Vagina (tissue), 2 donors: Measurements from ENCODE around the gene ZBTB20.

ENCODE experiments used
- CTCF ChIP-seq, 3 experiments: fragments of 450-650 bp in 2 of 3; fragments of 200-600 bp in 1 of 3; sonication (generic) in 1 of 3; IDR thresholded peaks; one replicate each; pipeline ENCODE4 v1.5.1; 2017 to 2019; ENCODE audit warnings: antibody characterized with exemption in 3 of 3, mild to moderate bottlenecking in 2 of 3, moderate library complexity in 2 of 3
- POLR2A ChIP-seq, 2 donors: fragments of 450-650 bp; IDR thresholded peaks; one replicate each; pipeline ENCODE4 v1.6.1; 2017; ENCODE audit warnings: antibody characterized with exemption in 2 of 2, mild to moderate bottlenecking in 2 of 2, moderate library complexity in 2 of 2

- TF ChIP-seq POLR2A (IDR thresholded peaks at IDR 0.05) (no peak), CTCF (IDR thresholded peaks at IDR 0.05) (no peak)
These were observed 525.1 kb downstream of the ZBTB20 start for GRCh38 chr3:114622001-114622400.
